Measurements from ENCODE around the gene LYPD1.

The LYPD1 gene

DNA sequence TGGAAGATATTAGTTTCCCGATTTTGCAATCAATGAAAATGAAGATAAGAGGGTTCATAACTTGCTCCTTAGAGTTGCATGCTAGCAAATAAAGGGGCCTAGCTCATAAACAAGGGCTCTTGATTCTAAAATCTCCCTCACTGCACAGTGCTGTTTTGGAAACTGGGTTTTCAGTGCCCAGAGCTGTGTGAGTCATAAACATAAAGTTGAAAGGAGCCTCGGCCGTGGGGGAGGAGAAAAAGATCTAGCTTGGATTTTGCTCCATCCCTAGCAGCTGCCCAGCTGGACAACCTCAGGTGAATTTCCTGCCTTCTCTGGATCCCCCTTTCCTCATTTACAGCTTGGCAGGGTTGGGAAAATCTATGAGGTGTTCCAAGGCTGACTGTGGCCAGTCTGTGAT is 42.5 kb downstream of the LYPD1 start:
- no peak for DNase-seq

DNA sequence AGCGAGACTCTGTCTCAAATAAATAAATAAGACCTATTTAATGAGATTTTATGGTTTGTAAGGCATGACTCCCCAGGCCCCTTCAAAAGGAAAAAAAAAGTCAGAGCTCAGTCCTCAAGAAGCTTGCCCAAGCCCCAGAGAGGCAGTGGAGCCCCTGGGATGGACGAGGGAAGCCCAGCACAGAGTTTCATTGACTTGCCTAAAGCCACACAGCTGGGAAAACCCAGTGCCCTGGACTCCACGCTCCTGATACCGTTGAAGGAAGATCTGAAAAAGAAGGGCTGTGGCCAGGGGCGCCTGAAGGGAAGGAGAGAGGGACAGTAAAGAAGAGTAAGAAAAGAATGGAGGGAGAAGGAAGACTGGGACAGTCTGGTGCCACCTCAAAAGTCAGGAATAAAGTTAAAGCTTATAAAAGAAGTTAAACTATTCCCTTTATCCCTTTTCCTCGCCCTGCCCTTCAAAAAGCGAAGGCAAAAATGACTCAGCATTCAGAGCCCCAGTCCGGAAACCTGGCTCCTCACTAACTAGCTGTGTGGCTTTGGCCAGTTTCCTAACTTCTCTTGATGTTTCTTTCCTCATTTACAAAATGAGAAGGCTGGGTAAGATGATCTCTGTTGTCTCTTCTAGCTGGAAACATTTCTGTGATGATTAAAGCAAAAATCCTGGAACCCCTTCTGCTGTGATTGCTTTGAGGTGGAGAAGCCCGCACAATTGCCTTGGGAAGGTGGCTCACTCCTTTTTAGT is 46.7 kb downstream of the LYPD1 start:
- no peak for DNase-seq

GRCh38 chr2:132621131-132621875 is 48.7 kb downstream of the LYPD1 start:
- no peak for DNase-seq

GRCh38 chr2:132620115-132620514 is 49.9 kb downstream of the LYPD1 start:
- no peak for DNase-seq

DNA sequence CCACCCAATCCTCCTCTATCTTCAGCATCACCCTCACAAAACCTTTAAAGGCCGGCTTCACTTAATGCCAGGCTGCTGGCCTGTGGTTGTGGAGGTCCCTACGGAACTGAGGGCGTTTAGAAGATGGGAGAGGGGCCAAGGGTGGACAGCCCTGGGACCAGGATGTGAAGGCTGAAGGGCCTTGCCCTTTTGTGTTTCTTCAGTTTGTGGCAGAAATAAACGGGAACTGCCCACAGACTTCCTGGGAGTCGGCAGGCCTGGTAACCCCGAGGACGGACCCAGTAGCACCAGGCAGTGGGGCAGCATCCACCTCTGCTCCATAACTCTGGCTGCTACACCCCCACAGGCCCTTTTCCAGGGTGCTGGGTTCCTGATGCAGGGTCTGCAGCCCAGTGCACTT is 51.3 kb downstream of the LYPD1 start:
- no peak for DNase-seq

- no peak for DNase-seq
These were observed 52.0 kb downstream of the LYPD1 start for GRCh38 chr2:132617989-132618388.

DNA sequence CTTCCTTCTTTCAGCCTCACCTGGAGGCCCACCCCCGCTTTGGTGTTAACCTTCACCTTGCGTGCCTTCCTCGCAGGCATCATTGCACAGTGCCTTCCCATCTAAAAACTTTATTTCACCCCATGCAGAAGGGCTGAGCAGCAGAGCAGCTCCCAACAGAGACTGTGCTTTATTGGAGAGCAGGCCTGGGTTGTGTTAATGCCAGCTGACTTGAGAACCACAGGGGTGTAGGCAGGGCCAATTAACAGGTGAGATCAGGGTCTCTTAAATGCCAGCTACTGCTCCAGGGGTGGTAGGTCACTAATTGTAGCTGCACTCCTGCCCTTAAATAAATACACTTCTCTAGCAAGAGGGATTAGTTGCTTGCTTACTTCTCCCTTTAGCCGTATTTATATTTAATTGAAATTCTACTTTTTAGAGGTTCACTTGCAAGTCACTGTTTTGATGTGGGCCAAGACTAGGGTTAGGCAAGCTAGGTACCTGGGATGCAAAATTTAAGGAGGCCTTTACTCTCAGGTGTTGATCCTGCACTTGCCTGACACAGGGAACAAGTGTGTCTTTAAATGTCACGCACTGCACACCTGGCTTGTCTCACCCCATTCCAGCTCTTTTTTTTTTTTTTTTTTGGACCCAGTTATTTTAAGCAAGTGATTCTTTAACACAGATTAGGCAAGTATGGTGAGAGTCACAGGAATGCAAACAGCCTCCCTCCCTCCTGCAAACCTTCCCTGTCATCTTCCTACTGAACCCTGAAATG is 54.5 kb downstream of the LYPD1 start:
- no peak for DNase-seq

DNA sequence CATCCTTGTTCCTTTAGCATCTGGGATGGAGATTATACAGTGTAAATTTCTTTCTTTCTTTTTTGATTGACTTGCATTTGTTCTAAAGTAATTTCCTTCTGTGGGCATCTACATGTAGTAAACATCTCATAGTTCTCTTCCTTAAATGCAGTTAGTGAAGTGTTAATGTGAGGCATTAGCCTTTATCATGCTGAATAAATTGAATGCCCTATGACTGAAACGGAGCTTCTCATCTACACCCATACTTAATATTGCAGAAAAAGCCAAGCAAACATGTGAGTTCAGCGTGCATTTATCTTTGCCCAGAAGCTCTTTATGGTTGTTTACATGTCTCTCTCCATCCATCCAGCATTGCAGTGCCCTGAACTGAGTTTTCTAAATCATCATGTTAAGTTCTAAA is 58.3 kb downstream of the LYPD1 start:
- DNase-seq: no peak

DNA sequence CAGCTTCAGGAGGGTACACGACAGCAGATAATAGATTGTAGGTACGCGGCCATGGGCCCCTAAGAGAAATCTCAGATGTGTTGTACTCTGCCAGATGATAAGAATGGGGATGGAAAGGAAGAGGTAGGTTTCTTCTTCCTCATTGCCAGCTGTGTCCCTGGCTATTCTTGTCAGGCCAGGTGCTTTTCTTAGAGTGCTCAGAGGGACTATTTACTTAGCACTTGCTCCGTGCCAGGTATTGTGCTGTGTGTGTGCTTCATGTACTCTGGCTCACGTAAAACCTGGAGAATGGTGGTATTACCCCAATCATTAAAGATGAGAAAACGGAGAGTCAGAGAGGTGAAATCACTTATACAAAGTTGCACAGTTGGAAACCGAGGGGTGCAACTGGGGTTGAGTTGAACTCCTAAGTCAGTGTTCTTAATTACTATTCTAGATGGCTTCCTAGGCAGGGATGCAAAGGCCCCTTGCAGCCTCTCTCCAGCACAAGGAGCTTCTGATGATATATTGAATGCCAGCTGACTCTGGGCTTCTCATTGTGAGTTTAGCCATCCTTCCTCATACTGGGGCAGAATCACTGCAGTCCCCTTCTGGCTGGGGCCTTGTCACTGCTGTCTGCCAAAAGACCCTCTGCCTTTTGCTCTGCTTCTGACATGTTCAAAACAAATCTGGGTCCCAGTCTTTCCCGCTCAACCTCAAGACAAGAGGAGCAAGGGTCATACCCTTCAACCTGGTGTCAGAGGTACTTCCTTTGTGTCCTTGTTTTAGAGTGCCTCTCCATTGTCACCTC is 60.7 kb downstream of the LYPD1 start:
- DNase-seq: no peak

- no peak for DNase-seq
These were observed 61.7 kb downstream of the LYPD1 start for GRCh38 chr2:132608311-132608710.

DNA sequence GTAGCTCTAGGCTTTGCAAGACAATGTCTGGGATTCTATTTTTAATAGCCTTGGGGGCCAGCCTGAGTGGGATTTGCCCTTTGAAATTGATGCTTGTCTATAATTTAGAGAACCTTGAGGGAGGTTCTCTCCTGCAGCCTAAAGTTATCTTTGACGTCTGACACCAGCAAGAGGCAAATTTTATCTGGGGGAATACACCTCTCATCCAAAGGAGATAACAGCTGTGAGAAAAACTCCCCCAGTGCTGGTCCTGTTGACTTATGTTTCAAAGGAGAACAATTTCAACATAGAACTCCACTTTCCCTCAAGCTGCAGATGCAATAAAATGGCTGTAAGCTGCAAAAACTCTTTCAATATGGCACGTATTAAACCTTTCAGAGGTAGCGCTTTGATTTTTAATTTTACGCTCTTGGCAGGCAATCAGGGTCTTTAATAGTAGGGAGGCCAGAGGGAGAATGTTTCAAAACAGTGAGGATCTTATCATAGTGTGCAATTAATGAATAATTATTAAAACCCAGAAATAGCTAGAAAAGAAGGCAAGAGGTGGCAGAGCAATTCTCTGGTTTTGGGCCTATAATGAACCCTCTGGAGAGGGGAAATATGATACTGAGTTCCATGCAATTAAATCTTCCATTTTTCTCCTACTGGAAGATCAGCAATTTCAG is 62.4 kb downstream of the LYPD1 start:
- DNase-seq: no peak

GRCh38 chr2:132606649-132607048 is 63.4 kb downstream of the LYPD1 start:
- DNase-seq: no peak

- no peak for DNase-seq
These were observed 64.5 kb downstream of the LYPD1 start for GRCh38 chr2:132605236-132606180.

- DNase-seq: no peak
These were observed 65.4 kb downstream of the LYPD1 start for GRCh38 chr2:132604561-132604960.

GRCh38 chr2:132599556-132599955 is 70.4 kb downstream of the LYPD1 start:
- no peak for DNase-seq

GRCh38 chr2:132598536-132598935 is 71.5 kb downstream of the LYPD1 start:
- no peak for DNase-seq

- no peak for DNase-seq
These were observed 72.2 kb downstream of the LYPD1 start for GRCh38 chr2:132597831-132598230.

- no peak for DNase-seq
These were observed 72.8 kb downstream of the LYPD1 start for GRCh38 chr2:132597166-132597565.

GRCh38 chr2:132595693-132596092 is 74.3 kb downstream of the LYPD1 start:
- no peak for DNase-seq

DNA sequence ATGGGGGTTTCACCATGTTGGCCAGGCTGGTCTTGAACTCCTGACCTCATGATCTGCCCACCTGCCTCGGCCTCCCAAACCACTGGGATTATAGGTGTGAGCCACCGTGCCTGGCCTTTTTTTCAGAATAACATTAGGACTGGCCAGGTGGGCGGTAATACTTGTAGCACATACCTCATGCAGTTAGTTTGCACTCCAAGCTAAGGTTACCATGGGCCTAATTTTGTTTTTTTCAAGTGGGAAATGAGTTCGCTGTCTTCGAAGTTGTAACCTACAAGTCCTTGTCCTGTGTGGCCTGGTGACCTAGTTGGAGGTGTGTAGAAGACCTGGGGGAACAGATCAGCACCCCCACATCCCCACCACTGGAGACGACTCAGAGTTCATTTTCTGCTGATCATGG is 74.8 kb downstream of the LYPD1 start:
- no peak for DNase-seq

Measured in activated T-cell treated with anti-CD3 and anti-CD28 coated beads, Interleukin-2, amount 50 U/mL, for 1 hour (primary cell).